Measurements from ENCODE around the gene TMPRSS6. TPM values are rescaled to one million over a fixed set of nuclear protein-coding genes. Genes with fewer than 3 reads are reported as not detected.

The TMPRSS6 gene
- total and polyA plus RNA-seq, 8 donors, result 0.25 to 1.5 (median 0.46) TPM; not detected in 4

- DNase-seq, result no peak
- peak overlapping the region; percentile 22 to 53 (median 25) for H3K27ac ChIP-seq
- H3K27me3 ChIP-seq, result peaks cover 0 to 46% (median 4%) of the 10 kb centered on the region in 3 donors
- peaks cover 0 to 8% (median 0%) of the 10 kb centered on the region in 4 donors for H3K9me3 ChIP-seq
- peak overlapping the region; percentile 14 to 37 (median 26) for H3K4me3 ChIP-seq
- intact Hi-C loops (cut with DNase I; ENCODE audit: low total_unique reads), result no loop called here
- 77 to 83% (median 81%) methylated on average over 15 to 17 of the region's 17 CpGs for WGBS, 5 donors
- peaks cover 0 to 10% (median 4%) of the 10 kb centered on the region in 4 donors for H3K4me1 ChIP-seq
- TF ChIP-seq POLR2A (IDR thresholded peaks at IDR 0.05), result no peak
- TF ChIP-seq EP300 (IDR thresholded peaks at IDR 0.05), result no peak
- TF ChIP-seq CTCF (IDR thresholded peaks at IDR 0.05), result no peak
- no peak for TF ChIP-seq POLR2AphosphoS5 (IDR thresholded peaks at IDR 0.05)
- H3K36me3 ChIP-seq, result no peaks in the 10 kb centered on the region
Measured at GRCh38 chr22:37148742-37149665, 39.5 kb upstream of the TMPRSS6 start.

DNA sequence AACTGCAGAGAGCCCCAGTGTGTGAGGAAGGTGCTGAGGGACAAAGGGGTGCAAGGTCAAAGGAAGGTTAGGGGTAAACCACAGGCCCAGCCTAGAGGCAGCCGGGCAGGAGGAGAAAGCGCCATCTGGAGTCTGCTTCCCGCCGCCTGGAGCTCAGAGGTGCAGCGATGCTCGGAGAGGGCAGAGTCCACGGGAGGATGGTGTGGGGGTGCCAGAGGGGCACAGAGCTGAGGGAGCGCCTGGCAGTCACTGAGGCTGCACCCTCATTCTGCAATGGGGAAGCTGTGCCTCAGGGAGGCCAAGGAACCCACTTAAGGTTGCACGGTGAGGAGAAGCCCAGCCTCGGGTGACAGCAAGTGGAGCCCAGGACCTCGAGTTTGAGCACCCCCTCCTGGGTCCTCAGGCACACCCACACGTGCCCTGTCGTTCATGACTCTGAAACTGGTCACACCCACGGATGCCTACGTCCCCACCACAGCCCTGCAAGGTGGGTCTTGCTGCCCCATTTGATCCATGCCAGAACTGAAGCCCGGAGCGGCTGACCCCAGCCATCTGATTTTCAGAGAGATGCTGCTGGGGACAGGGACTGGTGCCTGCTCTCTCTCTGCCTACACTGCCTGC lies 38.6 kb upstream of the TMPRSS6 start:
- H3K36me3 ChIP-seq, result no peaks in the 10 kb centered on the region
- DNase-seq, result no peak
- peaks cover 0 to 51% (median 4%) of the 10 kb centered on the region in 3 donors for H3K27me3 ChIP-seq
- peaks cover 0 to 10% (median 4%) of the 10 kb centered on the region in 4 donors for H3K4me1 ChIP-seq
- H3K4me3 ChIP-seq, result peak overlapping the region; percentile 14 to 37 (median 26)
- TF ChIP-seq POLR2AphosphoS5 (IDR thresholded peaks at IDR 0.05) (no peak), EP300 (IDR thresholded peaks at IDR 0.05) (no peak), CTCF (IDR thresholded peaks at IDR 0.05) (no peak), POLR2A (IDR thresholded peaks at IDR 0.05) (no peak)
- intact Hi-C loops (cut with DNase I; ENCODE audit: low total_unique reads), result no loop called here
- peaks cover 0 to 8% (median 0%) of the 10 kb centered on the region in 4 donors for H3K9me3 ChIP-seq
- no peak overlapping the region for H3K27ac ChIP-seq
- WGBS, 5 donors, result 44 to 76% (median 54%) methylated on average over 9 to 17 of the region's 17 CpGs

- no peak overlapping the region for H3K27ac ChIP-seq
- TF ChIP-seq CTCF (IDR thresholded peaks at IDR 0.05) (no peak), POLR2A (IDR thresholded peaks at IDR 0.05) (no peak), EP300 (IDR thresholded peaks at IDR 0.05) (no peak), POLR2AphosphoS5 (IDR thresholded peaks at IDR 0.05) (no peak)
- intact Hi-C loops (cut with DNase I; ENCODE audit: low total_unique reads), result no loop called here
- WGBS, 5 donors, result 76 to 79% (median 77%) methylated on average over 12 of the region's 12 CpGs
- peaks cover 0 to 8% (median 0%) of the 10 kb centered on the region in 4 donors for H3K9me3 ChIP-seq
- no peak for DNase-seq
- H3K4me1 ChIP-seq, result peaks cover 0 to 10% (median 4%) of the 10 kb centered on the region in 4 donors
- peak overlapping the region in 3 of 4 donors; percentile 3 to 30 (median 6) for H3K4me3 ChIP-seq
- peaks cover 0 to 51% (median 4%) of the 10 kb centered on the region in 3 donors for H3K27me3 ChIP-seq
- H3K36me3 ChIP-seq, result no peaks in the 10 kb centered on the region
Measured at GRCh38 chr22:37147186-37147990, 37.9 kb upstream of the TMPRSS6 start.

All from stomach (tissue), 9 donors.